Naive B cell (primary cell): Measurements from ENCODE around the gene KBTBD2. TPM values are rescaled to one million over a fixed set of nuclear protein-coding genes. Genes with fewer than 3 reads are reported as not detected.
"Not testable (repeated sequence)": the region's sequence is repeated elsewhere in the genome, so short reads cannot be mapped to it uniquely, and the experiment has no call there.

Experiments
- ATAC-seq, 2 donors: fragments of 150-1000 bp; cut with Tn5 transposase; 2 replicates each; pipeline ENCODE4 v1.10.0; 2021; ENCODE audit warnings: low read depth in 2 of 2, mild to moderate bottlenecking in 2 of 2, moderate library complexity in 2 of 2
- DNase-seq: peaks from one replicate; pipeline ENCODE4 v3.0.0; 2022
- H3K27ac Mint-ChIP-seq, 6 donors: one replicate each; pipeline ENCODE4 v1.8.0; 2020 to 2022; ENCODE audit warnings: mild to moderate bottlenecking in 6 of 6, mixed read lengths in 6 of 6, moderate library complexity in 5 of 6, inconsistent platforms in 2 of 6
- H3K27me3 Mint-ChIP-seq, 3 donors: one replicate each; pipeline ENCODE4 v1.8.0; 2021 to 2022; ENCODE audit warnings: mixed read lengths in 3 of 3, mild to moderate bottlenecking in 1 of 3
- H3K36me3 Mint-ChIP-seq, 2 donors: one replicate each; pipeline ENCODE4 v1.8.0; 2020 to 2022; ENCODE audit warnings: mixed read lengths in 2 of 2, inconsistent platforms in 1 of 2, mild to moderate bottlenecking in 1 of 2
- H3K4me1 Mint-ChIP-seq, 3 donors: one replicate each; pipeline ENCODE4 v1.8.0; 2020 to 2022; ENCODE audit warnings: mixed read lengths in 3 of 3, inconsistent platforms in 1 of 3, mild to moderate bottlenecking in 1 of 3, moderate library complexity in 1 of 3
- H3K4me3 Mint-ChIP-seq, 8 donors: one replicate each; pipeline ENCODE4 v1.8.0; 2020 to 2022; ENCODE audit warnings: mild to moderate bottlenecking in 8 of 8, mixed read lengths in 8 of 8, moderate library complexity in 8 of 8, inconsistent platforms in 2 of 8
- H3K9me3 Mint-ChIP-seq, 7 donors: one replicate each; pipeline ENCODE4 v1.8.0; 2020 to 2022; ENCODE audit warnings: mixed read lengths in 7 of 7, mild to moderate bottlenecking in 5 of 7, inconsistent platforms in 2 of 7, moderate library complexity in 1 of 7
- polyA plus RNA-seq, 6 donors: library from polyadenylated mRNA; unstranded; fragments of 300-500 nt; fragmentation: Illumina TruSeq; gene quantifications; one replicate each; pipeline ENCODE4 v1.2.3, GENCODE V29; 2021; ENCODE audit warnings: low read depth in 6 of 6

Gene KBTBD2
- polyA plus RNA-seq, 6 donors from 2014 or later: 29.8 to 112 (median 53.0) TPM

DNA sequence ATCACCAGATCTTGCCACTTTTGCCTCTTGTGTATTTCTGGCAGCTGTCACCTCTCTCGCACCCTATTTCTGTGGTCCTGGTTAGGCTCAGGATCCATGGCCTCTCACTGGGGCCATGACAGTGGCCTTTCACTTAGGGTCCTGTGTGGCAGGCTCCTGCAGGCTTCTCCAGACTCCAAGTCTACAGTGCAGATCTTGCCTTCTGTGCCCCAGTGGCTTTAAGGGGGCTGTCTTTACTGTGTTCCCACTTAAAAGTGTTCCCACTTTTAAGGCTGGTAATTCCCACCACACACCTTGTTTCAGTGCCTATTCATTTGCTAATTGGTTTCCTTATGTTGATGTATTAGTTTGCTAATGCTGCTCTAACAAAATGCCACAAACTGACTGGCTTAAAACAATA, 27.7 kb downstream of the KBTBD2 start:
- not testable (repeated sequence) for DNase-seq, ATAC-seq, H3K4me3 Mint-ChIP-seq, H3K27me3 Mint-ChIP-seq
- H3K27ac Mint-ChIP-seq: peak overlapping the region in 1 of 6 donors; percentile 44
- peaks cover 10 to 14% (median 10%) of the 10 kb centered on the region in 3 donors for H3K4me1 Mint-ChIP-seq
- peaks cover 9 to 21% (median 19%) of the 10 kb centered on the region in 7 donors for H3K9me3 Mint-ChIP-seq
- H3K36me3 Mint-ChIP-seq: peaks cover 39 to 40% of the 10 kb centered on the region in 2 donors

- H3K4me1 Mint-ChIP-seq: peaks cover 5 to 10% (median 9%) of the 10 kb centered on the region in 3 donors
- H3K27me3 Mint-ChIP-seq: peaks cover 0 to 4% (median 0%) of the 10 kb centered on the region in 3 donors
- peaks cover 11 to 13% of the 10 kb centered on the region in 2 donors for H3K36me3 Mint-ChIP-seq
- H3K4me3 Mint-ChIP-seq: no peak overlapping the region
- peaks cover 0 to 11% (median 6%) of the 10 kb centered on the region in 7 donors for H3K9me3 Mint-ChIP-seq
- ATAC-seq: no peak
- DNase-seq: no peak
- no peak overlapping the region for H3K27ac Mint-ChIP-seq
Measured at GRCh38 chr7:32860090-32860489, 31.5 kb downstream of the KBTBD2 start.

GRCh38 chr7:32858648-32859047, 32.9 kb downstream of the KBTBD2 start:
- DNase-seq: no peak
- Mint-ChIP-seq H3K4me3 (no peak overlapping the region), H3K27ac (no peak overlapping the region), H3K4me1 (peaks cover 0 to 7% (median 7%) of the 10 kb centered on the region in 3 donors), H3K27me3 (peaks cover 8 to 12% (median 12%) of the 10 kb centered on the region in 3 donors), H3K9me3 (peaks cover 0 to 3% (median 0%) of the 10 kb centered on the region in 7 donors), H3K36me3 (peaks cover 0 to 4% of the 10 kb centered on the region in 2 donors)
- no peak for ATAC-seq

- not testable (repeated sequence) for H3K4me1 Mint-ChIP-seq, ATAC-seq, H3K9me3 Mint-ChIP-seq, DNase-seq, H3K4me3 Mint-ChIP-seq, H3K27ac Mint-ChIP-seq, H3K36me3 Mint-ChIP-seq
- H3K27me3 Mint-ChIP-seq: peaks cover 13 to 18% (median 17%) of the 10 kb centered on the region in 3 donors
Measured at GRCh38 chr7:32857063-32857462, 34.5 kb downstream of the KBTBD2 start.

- H3K4me3 Mint-ChIP-seq, DNase-seq, H3K4me1 Mint-ChIP-seq, H3K27ac Mint-ChIP-seq, ATAC-seq, H3K36me3 Mint-ChIP-seq, H3K9me3 Mint-ChIP-seq: not testable (repeated sequence)
- H3K27me3 Mint-ChIP-seq: peaks cover 15 to 22% (median 22%) of the 10 kb centered on the region in 3 donors
Measured at GRCh38 chr7:32855837-32856775, 35.5 kb downstream of the KBTBD2 start.

- Mint-ChIP-seq H3K27me3 (peaks cover 33 to 38% (median 34%) of the 10 kb centered on the region in 3 donors), H3K4me1 (peaks cover 4 to 10% (median 9%) of the 10 kb centered on the region in 3 donors), H3K4me3 (peak overlapping the region in 1 of 8 donors; percentile 19)
- H3K9me3 Mint-ChIP-seq, DNase-seq, ATAC-seq, H3K36me3 Mint-ChIP-seq, H3K27ac Mint-ChIP-seq: not testable (repeated sequence)
Measured at GRCh38 chr7:32850654-32851053, 40.9 kb downstream of the KBTBD2 start.

DNA sequence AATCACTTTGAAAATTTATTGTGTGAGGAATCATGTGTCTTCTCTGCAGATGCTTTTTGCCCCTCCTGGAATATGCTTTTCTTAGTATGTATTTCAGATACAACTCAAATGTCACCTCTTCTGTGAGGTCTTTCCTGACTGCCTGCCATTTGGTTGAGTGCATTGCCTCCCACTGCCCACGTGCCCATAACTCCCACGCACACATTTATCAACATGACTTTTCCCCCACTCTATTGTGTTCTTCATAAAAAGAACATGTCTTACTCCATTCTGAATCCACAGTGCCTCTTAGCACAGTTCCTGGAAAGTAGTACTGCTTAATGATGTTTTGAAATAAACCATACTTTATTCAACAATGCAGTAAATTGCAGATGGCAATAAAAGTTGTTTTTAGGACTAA, 42.9 kb downstream of the KBTBD2 start:
- H3K4me1 Mint-ChIP-seq: peaks cover 4 to 10% (median 9%) of the 10 kb centered on the region in 3 donors
- not testable (repeated sequence) for ATAC-seq, H3K27ac Mint-ChIP-seq, H3K4me3 Mint-ChIP-seq, DNase-seq, H3K36me3 Mint-ChIP-seq, H3K9me3 Mint-ChIP-seq
- peaks cover 20 to 27% (median 25%) of the 10 kb centered on the region in 3 donors for H3K27me3 Mint-ChIP-seq

GRCh38 chr7:32846630-32847225, 44.8 kb downstream of the KBTBD2 start:
- ATAC-seq (peak; percentile 100), DNase-seq (peak; percentile 86)
- H3K4me3 Mint-ChIP-seq: peak overlapping the region in 3 of 8 donors; percentile 22 to 56 (median 23)
- H3K27ac Mint-ChIP-seq: peak overlapping the region in 2 of 6 donors; percentile 59 to 66
- H3K9me3 Mint-ChIP-seq: peaks cover 0 to 5% (median 0%) of the 10 kb centered on the region in 7 donors
- H3K27me3 Mint-ChIP-seq: peaks cover 12 to 22% (median 17%) of the 10 kb centered on the region in 3 donors
- no peaks in the 10 kb centered on the region for H3K36me3 Mint-ChIP-seq
- H3K4me1 Mint-ChIP-seq: peaks cover 4 to 10% (median 9%) of the 10 kb centered on the region in 3 donors

GRCh38 chr7:32844748-32845147, 46.8 kb downstream of the KBTBD2 start:
- H3K9me3 Mint-ChIP-seq, ATAC-seq, DNase-seq, H3K36me3 Mint-ChIP-seq, H3K27ac Mint-ChIP-seq, H3K4me3 Mint-ChIP-seq: not testable (repeated sequence)
- Mint-ChIP-seq H3K27me3 (peaks cover 6 to 14% (median 7%) of the 10 kb centered on the region in 3 donors), H3K4me1 (peaks cover 4 to 10% (median 9%) of the 10 kb centered on the region in 3 donors)

GRCh38 chr7:32843763-32844162, 47.8 kb downstream of the KBTBD2 start:
- not testable (repeated sequence) for H3K27ac Mint-ChIP-seq, DNase-seq, ATAC-seq, H3K9me3 Mint-ChIP-seq, H3K27me3 Mint-ChIP-seq, H3K36me3 Mint-ChIP-seq, H3K4me3 Mint-ChIP-seq
- H3K4me1 Mint-ChIP-seq: peaks cover 4 to 10% (median 9%) of the 10 kb centered on the region in 3 donors

- not testable (repeated sequence) for H3K27ac Mint-ChIP-seq, H3K27me3 Mint-ChIP-seq, H3K4me1 Mint-ChIP-seq, H3K4me3 Mint-ChIP-seq, ATAC-seq, H3K9me3 Mint-ChIP-seq, DNase-seq, H3K36me3 Mint-ChIP-seq
Measured at GRCh38 chr7:32839846-32840245, 51.7 kb downstream of the KBTBD2 start.

DNA sequence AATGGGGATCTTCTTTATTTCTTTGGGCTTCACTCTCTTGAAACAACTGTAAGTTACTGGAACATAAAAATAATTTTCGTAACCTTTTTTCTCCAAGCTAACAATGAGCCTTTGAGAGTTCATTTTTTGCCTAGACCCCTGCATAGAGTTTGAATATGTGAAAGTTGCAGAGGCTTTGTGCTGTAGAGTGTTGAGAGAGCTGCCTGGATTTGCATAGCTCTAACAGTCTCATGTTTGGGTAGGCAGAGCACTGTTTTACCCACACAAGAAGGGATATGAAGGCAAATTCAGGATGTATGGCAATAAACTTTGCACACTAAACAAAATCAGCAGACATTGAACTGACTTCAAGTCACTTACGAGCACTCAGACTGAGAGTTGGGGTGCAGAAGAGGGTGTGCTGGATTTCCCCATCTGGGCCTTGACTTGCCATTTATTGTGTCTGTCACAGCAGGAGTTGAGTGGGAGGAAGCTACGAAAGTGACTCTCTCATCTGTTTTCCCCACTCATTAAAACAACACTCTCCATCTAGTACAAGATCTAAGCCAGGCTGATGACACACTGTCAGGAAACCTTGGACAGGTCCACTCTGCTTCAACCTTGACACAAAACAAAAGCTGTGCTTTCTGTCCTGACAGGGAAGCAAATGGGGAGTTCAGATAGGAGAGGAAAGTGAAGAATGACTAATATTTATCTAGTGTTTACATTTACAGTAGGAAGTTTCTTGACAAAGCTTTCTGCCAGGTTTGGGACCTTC, 62.4 kb downstream of the KBTBD2 start:
- Mint-ChIP-seq H3K9me3 (peaks cover 0 to 11% (median 4%) of the 10 kb centered on the region in 7 donors), H3K27me3 (peaks cover 0 to 14% (median 4%) of the 10 kb centered on the region in 3 donors)
- not testable (repeated sequence) for ATAC-seq, H3K36me3 Mint-ChIP-seq, H3K4me1 Mint-ChIP-seq, DNase-seq, H3K4me3 Mint-ChIP-seq, H3K27ac Mint-ChIP-seq
